ENCODE data around the gene CD79B.

Gene CD79B

GRCh38 chr17:63955232-63955631 is 23.1 kb upstream of the CD79B start:
- TF ChIP-seq CTCF (IDR thresholded peaks at IDR 0.05; ENCODE audit: low read depth, low read length): no peak
- DNase-seq (ENCODE audit: low read depth, low spot score): no peak
- no peak overlapping the region for H3K4me3 ChIP-seq (ENCODE audit: low read depth, low read length)
- in situ Hi-C loops (cut with HindIII; ENCODE audit: low sequenced_read_pairs): no loop called here

DNA sequence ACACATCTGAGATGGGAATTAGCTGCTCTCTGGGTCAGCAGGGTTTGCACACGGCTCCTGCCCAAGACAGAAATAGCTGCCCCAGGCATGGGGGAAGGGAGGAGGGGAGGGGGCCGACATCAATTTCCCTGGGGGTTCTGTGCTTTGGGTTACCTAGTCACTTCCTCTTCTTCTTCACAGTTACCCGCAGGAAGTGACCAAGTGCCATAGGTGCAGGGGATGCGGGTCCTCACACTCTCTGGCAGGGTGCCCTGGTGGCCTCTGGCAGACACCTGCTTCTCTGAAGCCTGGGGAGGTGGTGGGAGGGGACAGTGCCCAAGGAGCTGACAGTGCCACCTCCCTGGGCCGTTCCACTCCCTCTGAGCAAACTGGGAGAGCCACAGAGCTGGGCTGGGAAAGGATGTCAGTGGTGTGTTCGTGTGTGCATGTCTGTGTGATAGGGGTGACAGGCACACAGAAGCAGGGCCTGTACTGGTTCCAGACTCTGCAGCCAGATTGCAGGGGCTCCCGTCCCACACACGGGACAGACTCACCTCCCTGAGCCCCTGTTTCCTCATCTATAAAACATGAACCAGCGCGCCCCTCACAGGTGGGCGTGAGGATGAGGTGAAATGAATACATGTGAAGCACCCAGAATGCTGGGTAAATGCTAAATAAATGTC is 22.4 kb upstream of the CD79B start:
- TF ChIP-seq CTCF (IDR thresholded peaks at IDR 0.05; ENCODE audit: low read depth, low read length): no peak
- in situ Hi-C loops (cut with HindIII; ENCODE audit: low sequenced_read_pairs): no loop called here
- H3K4me3 ChIP-seq (ENCODE audit: low read depth, low read length): no peak overlapping the region
- no peak for DNase-seq (ENCODE audit: low read depth, low spot score)

- peak; percentile 36 for TF ChIP-seq CTCF (IDR thresholded peaks at IDR 0.05; ENCODE audit: low read depth, low read length)
- no peak for DNase-seq (ENCODE audit: low read depth, low spot score)
- in situ Hi-C loops (cut with HindIII; ENCODE audit: low sequenced_read_pairs): no loop called here
- no peak overlapping the region for H3K4me3 ChIP-seq (ENCODE audit: low read depth, low read length)
These were observed 19.1 kb upstream of the CD79B start for GRCh38 chr17:63950940-63951907.

GRCh38 chr17:63949576-63950250 is 17.6 kb upstream of the CD79B start:
- H3K4me3 ChIP-seq (ENCODE audit: low read depth, low read length): no peak overlapping the region
- in situ Hi-C loops (cut with HindIII; ENCODE audit: low sequenced_read_pairs): no loop called here
- no peak for TF ChIP-seq CTCF (IDR thresholded peaks at IDR 0.05; ENCODE audit: low read depth, low read length)
- no peak for DNase-seq (ENCODE audit: low read depth, low spot score)

GRCh38 chr17:63948521-63948920 is 16.4 kb upstream of the CD79B start:
- TF ChIP-seq CTCF (IDR thresholded peaks at IDR 0.05; ENCODE audit: low read depth, low read length): no peak
- no peak for DNase-seq (ENCODE audit: low read depth, low spot score)
- in situ Hi-C loops (cut with HindIII; ENCODE audit: low sequenced_read_pairs): no loop called here
- H3K4me3 ChIP-seq (ENCODE audit: low read depth, low read length): no peak overlapping the region

GRCh38 chr17:63947711-63948330 is 15.7 kb upstream of the CD79B start:
- no peak overlapping the region for H3K4me3 ChIP-seq (ENCODE audit: low read depth, low read length)
- no peak for TF ChIP-seq CTCF (IDR thresholded peaks at IDR 0.05; ENCODE audit: low read depth, low read length)
- in situ Hi-C loops (cut with HindIII; ENCODE audit: low sequenced_read_pairs): no loop called here
- no peak for DNase-seq (ENCODE audit: low read depth, low spot score)

Measured in astrocyte of the spinal cord (primary cell).